Measurements from ENCODE around the gene POLR2E.
A peak's percentile ranks its signal among the peaks of the same experiment; 100 is the strongest.

POLR2E gene

GRCh38 chr19:1079566-1080111 lies 15.5 kb downstream of the POLR2E start:
- DNase-seq (ENCODE audit: low spot score) = no peak

- peak; percentile 95 for DNase-seq (ENCODE audit: low spot score)
Measured at GRCh38 chr19:1076951-1077350, 18.2 kb downstream of the POLR2E start.

- no peak for DNase-seq (ENCODE audit: low spot score)
Measured at GRCh38 chr19:1076046-1076386, 19.2 kb downstream of the POLR2E start.

DNA sequence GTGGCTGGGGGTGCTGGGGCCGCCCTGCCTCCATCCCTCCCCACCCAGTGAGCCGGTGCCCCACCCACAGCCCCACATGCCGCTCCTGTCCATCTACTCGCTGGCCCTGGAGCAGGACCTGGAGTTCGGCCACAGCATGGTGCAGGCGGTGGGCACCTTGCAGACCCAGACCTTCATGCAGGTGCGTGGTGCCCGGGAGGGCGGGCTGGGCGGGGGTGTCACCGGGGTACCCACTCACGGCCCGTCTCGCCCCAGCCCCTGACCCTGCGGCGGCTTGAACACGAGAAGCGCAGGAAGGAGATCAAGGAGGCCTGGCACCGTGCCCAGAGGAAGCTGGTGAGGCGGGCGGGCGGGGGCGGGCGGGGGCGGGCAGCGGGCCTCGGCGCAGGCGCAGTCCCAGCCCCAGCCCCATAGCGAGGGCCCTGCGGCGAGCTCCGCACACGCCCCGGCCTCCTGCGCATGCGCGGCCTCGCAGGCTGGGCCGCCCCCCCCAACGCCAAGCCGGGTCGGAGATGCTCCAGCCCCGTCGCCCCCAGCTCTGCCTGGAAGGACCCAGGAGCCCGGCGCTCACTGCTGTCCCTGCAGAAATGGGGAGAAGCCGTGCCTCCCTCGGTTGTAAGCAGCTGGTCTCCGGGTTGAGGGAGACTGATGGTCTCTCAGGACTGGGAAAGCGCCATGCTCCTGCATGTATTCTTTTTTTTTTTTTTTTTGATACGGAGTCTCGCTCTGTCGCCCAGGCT lies 20.5 kb downstream of the POLR2E start:
- DNase-seq (ENCODE audit: low spot score) = peak; percentile 88

DNA sequence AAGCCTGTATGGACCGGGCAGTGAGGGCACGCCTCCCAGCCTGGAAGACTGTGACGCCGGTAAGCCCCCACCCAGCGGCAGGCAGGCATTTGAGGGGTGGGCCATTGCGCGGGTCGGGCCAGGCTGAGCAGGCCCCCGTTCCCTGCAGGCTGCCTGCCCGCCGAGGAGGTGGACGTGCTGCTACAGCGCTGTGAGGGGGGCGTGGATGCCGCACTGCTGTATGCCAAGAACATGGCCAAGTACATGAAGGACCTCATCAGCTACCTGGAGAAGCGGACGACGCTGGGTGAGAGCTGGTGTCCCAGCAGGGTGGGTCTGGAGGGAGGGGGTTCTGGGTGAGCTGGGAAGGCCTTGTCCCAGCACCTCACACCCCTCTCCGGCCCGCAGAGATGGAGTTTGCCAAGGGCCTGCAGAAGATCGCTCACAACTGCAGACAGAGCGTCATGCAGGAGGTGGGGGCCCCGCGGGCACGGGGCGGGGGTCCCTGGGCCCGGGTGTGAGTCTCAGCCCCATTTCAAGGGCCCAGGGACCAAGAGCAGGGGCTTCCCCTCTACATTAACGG lies 21.1 kb downstream of the POLR2E start:
- DNase-seq (ENCODE audit: low spot score) = no peak

GRCh38 chr19:1073063-1073955 lies 21.9 kb downstream of the POLR2E start:
- no peak for DNase-seq (ENCODE audit: low spot score)

DNA sequence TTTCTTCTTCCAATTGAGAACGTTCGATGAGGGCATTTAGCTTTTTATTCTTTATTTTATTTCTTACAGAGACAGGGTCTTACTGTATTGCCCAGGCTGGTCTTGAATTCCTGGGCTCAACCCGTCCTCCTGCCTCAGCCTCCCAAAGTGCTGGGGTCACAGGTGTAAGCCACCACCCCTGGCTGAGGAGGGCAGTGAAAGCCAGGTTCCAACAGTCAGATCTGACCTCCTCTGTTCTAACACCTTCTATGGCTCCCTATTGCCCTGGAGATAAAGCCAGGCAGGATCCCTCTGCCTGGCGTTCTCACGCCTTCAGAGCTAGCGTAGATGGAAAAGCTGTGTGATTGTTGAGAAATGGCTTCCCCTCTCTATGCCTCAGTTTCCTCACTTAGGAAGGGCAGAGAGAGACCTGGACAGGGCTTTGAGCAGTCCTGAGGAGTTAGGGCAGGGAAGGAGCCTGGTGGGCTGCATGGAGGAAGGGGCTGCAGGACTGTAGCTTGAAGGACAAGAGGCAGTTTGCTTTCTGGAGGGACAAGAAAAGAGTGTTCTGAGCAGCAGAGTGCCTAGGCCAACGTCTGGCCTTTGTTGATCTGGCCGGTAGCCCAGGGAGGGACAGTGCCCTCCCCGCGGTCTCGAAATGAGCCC lies 22.7 kb downstream of the POLR2E start:
- no peak for DNase-seq (ENCODE audit: low spot score)

- no peak for DNase-seq (ENCODE audit: low spot score)
Measured at GRCh38 chr19:1070931-1071791, 24.0 kb downstream of the POLR2E start.

DNA sequence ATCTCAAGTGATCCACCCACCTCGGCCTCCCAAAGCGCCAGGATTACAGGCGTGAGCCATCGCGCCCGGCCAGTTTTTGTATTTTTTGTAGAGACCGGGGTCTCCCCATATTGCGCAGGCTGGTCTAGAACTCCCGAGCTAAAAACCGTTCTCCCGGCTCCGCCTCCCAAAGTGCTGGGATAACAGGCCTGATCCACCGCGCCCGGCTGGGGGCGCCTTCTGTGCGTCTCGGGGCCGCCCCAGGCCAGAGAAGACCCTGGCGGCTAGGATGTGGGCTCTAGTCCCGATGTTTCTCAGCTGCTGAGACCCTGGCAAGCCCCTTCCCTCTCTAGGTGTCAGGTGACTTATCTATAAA lies 24.6 kb downstream of the POLR2E start:
- DNase-seq (ENCODE audit: low spot score) = no peak

DNA sequence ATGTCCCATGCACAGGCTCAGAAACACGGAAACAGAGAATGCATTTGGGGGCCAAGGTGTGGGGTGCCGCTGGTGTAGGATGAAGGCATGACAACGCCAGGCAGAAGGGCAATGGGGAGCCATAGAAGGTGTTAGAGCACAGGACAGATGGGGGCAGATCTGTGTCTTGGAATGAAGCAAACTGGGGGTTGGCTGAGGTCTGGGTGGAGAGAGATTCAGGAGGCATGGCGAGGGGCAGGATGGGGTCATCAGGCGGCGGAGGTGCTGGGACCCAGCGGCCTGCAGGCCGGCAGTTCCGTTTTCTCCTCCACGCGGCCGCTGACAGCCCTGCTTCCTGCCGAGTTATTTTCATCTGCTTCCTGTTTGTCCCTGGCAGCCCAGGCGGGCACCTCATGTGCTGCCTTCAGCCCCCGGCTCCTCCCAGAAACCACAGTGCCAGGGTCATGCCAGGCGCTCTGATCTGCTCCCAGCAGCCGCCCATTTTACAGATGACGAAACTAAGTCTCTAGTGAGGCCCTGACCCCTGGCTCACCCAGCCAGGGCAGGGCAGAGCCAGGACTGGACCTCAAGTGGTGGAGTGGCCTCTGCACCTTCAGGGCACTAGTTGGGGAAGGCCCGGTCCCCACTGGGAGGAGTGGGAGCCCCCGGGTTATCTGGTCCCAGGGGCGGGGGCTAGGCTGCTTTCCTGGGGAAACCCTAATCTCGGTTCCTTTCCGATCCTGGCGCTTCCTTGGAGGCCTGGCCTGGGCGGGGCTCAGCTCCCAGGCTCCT lies 26.0 kb downstream of the POLR2E start:
- DNase-seq (ENCODE audit: low spot score) = peak; percentile 76

DNA sequence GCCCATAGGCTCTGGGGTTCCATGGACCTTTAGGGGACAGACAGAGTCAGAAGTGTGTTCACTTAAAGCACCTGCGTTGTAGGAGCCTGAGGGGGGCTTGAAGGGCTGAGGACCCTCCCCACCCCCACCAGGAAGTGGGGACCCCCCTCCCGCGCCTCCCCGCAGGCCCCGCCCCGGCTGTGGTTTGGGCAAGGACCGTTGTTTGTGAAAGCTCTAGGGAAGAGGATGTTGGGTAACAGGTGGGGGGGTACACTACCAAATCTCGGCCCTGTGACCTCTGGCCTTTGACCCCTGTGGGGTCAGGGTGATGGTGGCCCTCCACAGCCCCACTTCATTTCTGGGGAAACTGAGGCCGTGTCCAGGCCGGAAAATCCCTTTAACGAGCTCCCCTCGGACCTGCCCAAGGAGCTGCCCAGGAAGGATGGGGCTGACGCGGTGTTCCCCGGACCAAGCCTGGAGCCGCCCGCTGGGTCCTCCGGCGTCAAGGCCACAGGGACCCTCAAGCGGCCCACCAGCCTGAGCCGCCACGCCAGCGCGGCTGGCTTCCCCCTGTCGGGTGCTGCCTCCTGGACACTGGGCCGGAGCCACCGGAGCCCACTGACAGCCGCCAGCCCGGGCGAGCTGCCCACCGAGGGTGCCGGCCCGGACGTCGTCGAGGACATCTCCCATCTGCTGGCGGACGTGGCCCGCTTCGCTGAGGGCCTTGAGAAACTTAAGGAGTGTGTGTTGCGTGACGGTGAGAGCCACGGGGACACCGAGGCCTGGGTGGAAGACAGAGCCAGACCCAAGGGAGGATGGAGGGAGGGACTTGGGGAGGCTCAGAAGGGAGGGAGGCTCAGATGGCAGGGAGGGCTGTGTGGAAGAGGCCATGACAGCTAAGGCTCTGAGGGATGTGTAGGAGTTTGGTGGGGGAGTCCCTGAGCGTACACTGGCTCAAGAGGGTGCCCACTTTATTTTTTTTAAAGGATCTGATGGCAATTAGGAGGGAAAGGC lies 26.9 kb downstream of the POLR2E start:
- DNase-seq (ENCODE audit: low spot score) = peak; percentile 55

DNA sequence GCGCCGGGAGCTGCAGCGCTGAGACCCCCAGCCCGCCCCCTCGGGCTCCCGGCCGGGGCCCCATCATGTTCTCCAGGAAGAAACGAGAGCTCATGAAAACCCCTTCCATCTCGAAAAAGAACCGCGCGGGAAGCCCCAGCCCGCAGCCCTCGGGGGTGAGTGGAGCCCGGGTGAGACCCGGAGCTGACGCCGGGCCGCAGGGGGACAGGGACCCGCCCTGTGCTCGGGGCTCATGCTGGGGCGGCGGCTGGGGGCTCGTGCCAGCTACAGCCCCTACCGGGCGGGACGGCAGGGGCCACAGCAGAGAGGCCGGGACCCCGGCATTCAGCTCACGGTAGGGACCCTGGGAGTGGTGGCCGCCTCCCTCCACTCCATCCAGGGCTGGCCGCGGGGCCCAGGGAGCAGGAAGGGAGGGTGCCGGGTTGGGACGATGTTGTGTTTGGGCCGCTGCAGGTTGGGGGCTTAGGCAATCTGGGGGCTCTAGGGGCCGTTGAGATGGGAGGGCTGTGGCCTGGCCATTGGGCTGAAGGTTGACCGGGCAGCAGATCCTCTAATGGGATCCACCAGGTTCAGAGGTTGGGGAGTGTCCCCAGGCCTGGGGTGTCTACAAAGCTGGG lies 27.7 kb downstream of the POLR2E start:
- no peak for DNase-seq (ENCODE audit: low spot score)

DNA sequence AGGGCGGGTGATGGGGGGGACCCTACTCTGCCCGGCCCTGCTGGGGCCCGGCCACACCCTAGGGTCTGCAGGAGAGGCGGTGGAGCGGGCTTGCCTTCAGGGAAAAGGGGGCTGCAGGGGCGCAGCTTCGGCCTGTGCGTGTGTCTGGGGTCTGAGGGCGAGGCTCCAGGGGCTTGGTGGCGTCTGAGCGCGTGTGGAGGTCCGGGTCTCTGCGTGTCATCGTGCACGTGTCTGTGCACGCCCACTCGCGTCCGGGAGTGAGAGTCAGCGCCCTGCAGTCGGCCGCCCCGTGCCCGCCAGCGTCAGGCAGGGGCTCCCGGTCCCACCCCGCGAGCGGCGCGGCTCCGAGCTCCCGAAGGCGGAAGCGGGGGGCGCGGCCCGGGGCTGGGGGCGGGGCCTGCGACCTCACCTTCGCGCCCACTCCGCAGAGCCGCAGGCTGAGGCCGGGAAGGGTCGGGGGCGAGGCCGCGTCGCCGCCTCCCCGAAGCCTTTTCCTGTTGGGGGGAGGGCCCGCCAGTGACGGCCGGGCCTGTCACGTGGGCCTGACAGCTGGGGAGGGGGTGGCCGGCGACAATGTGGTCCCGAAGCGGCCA lies 28.3 kb downstream of the POLR2E start, which contains the start of gene ARHGAP45:
ARHGAP45 (plus strand) TSS at position 420 of the 593 bp plus-strand sequence. CDS start 239 bp downstream, outside the sequence.
- DNase-seq (ENCODE audit: low spot score) = peak; percentile 89

DNA sequence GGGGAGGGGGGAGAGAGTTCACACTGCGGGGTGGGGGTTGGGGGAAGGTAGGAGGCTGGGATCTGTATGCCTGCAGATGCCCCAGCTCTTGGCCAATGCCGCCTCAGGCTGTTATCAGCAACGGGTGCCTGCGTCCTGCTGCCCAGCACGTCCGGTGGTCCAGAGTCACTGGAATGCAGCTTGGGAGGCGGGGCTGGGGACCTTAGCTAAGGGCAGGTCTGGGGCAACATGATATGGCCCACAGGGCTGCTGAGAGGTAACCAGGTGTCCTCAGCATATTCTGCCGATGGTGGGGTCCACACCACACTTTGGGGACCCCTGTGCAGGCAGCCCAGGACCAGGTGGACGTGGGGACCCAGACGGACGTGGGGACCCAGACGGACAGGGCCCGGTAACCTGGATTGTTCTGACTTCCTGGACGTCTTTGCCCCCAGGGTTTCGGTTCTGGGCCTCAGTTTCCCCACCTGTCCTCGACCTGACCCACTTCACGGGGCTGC lies 28.9 kb downstream of the POLR2E start:
- DNase-seq (ENCODE audit: low spot score) = no peak

GRCh38 chr19:1065606-1066109 lies 29.5 kb downstream of the POLR2E start:
- DNase-seq (ENCODE audit: low spot score) = no peak

GRCh38 chr19:1064661-1065605 lies 30.2 kb downstream of the POLR2E start:
- peak; percentile 66 for DNase-seq (ENCODE audit: low spot score)

Data from NAMALWA (cell line).